ENCODE results near the gene SLC44A1.

DNA sequence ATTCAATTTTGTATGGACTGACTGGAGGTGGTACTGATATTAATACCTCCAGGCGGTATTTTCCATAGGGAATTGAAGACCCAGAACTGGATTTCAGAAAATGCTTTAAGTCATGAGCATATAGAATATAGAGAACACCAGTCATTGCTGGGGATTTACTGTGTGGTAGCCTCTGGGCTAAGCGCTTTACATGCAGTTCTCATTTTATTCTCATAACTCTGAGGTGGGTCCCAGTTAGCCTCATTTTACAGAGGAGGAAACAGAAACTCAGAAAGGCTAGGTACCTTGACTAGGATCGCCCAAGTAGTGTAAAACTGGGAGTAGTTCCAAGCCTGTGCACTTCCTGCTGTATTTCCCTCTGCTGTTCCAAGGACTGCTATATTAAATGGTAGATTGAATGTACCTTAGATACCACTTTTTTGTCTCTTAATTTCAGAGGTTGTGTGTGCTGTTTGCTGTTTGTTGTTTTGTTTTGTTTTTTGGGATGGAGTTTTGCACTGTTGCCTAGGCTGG is 13.8 kb downstream of the SLC44A1 start:
- TF ChIP-seq, protein P1, sequence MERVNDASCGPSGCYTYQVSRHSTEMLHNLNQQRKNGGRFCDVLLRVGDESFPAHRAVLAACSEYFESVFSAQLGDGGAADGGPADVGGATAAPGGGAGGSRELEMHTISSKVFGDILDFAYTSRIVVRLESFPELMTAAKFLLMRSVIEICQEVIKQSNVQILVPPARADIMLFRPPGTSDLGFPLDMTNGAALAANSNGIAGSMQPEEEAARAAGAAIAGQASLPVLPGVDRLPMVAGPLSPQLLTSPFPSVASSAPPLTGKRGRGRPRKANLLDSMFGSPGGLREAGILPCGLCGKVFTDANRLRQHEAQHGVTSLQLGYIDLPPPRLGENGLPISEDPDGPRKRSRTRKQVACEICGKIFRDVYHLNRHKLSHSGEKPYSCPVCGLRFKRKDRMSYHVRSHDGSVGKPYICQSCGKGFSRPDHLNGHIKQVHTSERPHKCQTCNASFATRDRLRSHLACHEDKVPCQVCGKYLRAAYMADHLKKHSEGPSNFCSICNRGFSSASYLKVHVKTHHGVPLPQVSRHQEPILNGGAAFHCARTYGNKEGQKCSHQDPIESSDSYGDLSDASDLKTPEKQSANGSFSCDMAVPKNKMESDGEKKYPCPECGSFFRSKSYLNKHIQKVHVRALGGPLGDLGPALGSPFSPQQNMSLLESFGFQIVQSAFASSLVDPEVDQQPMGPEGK (CRISPR knock-in tag; IDR thresholded peaks at IDR 0.05; ENCODE audit: borderline replicate concordance) = no peak
- TF ChIP-seq, protein P2, sequence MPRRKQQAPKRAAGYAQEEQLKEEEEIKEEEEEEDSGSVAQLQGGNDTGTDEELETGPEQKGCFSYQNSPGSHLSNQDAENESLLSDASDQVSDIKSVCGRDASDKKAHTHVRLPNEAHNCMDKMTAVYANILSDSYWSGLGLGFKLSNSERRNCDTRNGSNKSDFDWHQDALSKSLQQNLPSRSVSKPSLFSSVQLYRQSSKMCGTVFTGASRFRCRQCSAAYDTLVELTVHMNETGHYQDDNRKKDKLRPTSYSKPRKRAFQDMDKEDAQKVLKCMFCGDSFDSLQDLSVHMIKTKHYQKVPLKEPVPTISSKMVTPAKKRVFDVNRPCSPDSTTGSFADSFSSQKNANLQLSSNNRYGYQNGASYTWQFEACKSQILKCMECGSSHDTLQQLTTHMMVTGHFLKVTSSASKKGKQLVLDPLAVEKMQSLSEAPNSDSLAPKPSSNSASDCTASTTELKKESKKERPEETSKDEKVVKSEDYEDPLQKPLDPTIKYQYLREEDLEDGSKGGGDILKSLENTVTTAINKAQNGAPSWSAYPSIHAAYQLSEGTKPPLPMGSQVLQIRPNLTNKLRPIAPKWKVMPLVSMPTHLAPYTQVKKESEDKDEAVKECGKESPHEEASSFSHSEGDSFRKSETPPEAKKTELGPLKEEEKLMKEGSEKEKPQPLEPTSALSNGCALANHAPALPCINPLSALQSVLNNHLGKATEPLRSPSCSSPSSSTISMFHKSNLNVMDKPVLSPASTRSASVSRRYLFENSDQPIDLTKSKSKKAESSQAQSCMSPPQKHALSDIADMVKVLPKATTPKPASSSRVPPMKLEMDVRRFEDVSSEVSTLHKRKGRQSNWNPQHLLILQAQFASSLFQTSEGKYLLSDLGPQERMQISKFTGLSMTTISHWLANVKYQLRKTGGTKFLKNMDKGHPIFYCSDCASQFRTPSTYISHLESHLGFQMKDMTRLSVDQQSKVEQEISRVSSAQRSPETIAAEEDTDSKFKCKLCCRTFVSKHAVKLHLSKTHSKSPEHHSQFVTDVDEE (CRISPR knock-in tag; IDR thresholded peaks at IDR 0.05) = no peak
- TF ChIP-seq OSR1 (CRISPR knock-in tag; IDR thresholded peaks at IDR 0.05) (no peak), TOX (CRISPR knock-in tag; IDR thresholded peaks at IDR 0.05; ENCODE audit: borderline replicate concordance) (no peak)

Measured in SK-N-SH treated with all-trans-retinoic acid at 6 μM for 48 hours (cell line).